ENCODE data around the gene PPP1R37. TPM values are rescaled to one million over a fixed set of nuclear protein-coding genes. Genes with fewer than 3 reads are reported as not detected.

Gene PPP1R37
- polyA plus RNA-seq, 3 donors: 0.10 to 11.8 (median 0.22) TPM

DNA sequence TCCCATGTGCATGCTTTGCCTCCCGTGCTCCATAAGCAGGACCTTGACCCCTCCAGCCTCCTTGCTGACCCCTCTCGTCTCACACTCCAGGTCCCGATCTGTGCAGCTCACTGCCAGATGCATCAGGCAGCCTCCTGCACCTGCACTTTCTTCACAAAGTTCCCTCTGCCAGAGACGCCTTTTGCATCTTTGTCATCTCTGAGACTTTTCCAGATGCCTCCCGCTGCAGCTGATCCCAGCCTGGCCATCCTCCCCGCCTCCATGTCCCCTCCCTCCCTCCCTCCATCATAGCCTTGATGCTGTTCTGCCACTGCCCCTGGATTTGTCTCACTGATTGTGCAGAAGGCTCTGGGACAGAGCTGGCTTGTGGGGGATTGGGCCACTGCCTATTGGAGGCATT, 29.9 kb downstream of the PPP1R37 start:
- H3K36me3 Mint-ChIP-seq: peaks cover 4 to 8% of the 10 kb centered on the region in 2 donors
- no peaks in the 10 kb centered on the region for H3K27me3 ChIP-seq (ENCODE audit: control insufficient read depth in 2 of 2, insufficient read depth in 2 of 2, low read length in 2 of 2)
- TF ChIP-seq, protein P1, sequence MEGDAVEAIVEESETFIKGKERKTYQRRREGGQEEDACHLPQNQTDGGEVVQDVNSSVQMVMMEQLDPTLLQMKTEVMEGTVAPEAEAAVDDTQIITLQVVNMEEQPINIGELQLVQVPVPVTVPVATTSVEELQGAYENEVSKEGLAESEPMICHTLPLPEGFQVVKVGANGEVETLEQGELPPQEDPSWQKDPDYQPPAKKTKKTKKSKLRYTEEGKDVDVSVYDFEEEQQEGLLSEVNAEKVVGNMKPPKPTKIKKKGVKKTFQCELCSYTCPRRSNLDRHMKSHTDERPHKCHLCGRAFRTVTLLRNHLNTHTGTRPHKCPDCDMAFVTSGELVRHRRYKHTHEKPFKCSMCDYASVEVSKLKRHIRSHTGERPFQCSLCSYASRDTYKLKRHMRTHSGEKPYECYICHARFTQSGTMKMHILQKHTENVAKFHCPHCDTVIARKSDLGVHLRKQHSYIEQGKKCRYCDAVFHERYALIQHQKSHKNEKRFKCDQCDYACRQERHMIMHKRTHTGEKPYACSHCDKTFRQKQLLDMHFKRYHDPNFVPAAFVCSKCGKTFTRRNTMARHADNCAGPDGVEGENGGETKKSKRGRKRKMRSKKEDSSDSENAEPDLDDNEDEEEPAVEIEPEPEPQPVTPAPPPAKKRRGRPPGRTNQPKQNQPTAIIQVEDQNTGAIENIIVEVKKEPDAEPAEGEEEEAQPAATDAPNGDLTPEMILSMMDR (IDR thresholded peaks at IDR 0.05): no peak
- no peak overlapping the region for H3K9ac ChIP-seq (ENCODE audit: insufficient read depth, low read length, poor library complexity, severe bottlenecking)
- H3K27ac Mint-ChIP-seq: peak overlapping the region in 1 of 7 donors; percentile 54
- peaks cover 64% of the 10 kb centered on the region for H3K79me2 ChIP-seq (ENCODE audit: insufficient read depth, low read length)
- intact Hi-C loops (cut with micrococcal nuclease): no loop called here
- H3K4me1 Mint-ChIP-seq: peaks cover 22% of the 10 kb centered on the region
- no peak for DNase-seq
- H3K27ac ChIP-seq (ENCODE audit: low read depth in 1 of 2, low read length in 2 of 2): no peak overlapping the region
- H3K4me1 ChIP-seq (ENCODE audit: control insufficient read depth in 1 of 2, insufficient read depth in 2 of 2, low read length in 2 of 2): peaks cover 0 to 4% of the 10 kb centered on the region in 2 donors
- no peak overlapping the region for H3K4me2 ChIP-seq (replicated peaks; ENCODE audit: extremely low read depth, low read length, poor library complexity, severe bottlenecking)
- no peak overlapping the region for H3K4me3 ChIP-seq (replicated peaks in 1 of 3; ENCODE audit: low read depth in 2 of 3, low read length in 3 of 3)
- H3K27me3 Mint-ChIP-seq (ENCODE audit: low read depth in 3 of 3): peaks cover 4 to 7% (median 7%) of the 10 kb centered on the region in 3 donors
- no peak overlapping the region for H3K4me3 Mint-ChIP-seq
- WGBS (ENCODE audit: insufficient coverage): 91% methylated on average over 3 of the region's 6 CpGs
- H3K36me3 ChIP-seq (replicated peaks in 1 of 2; ENCODE audit: control insufficient read depth in 1 of 2, insufficient read depth in 2 of 2, low read length in 2 of 2): no peaks in the 10 kb centered on the region
- H3K9me3 Mint-ChIP-seq: no peaks in the 10 kb centered on the region
- H2AFZ ChIP-seq (ENCODE audit: insufficient read depth, low read depth, low read length, poor library complexity, severe bottlenecking): no peak overlapping the region
- H4K20me1 ChIP-seq (ENCODE audit: insufficient read depth, low read length): peaks cover 74% of the 10 kb centered on the region
- no peaks in the 10 kb centered on the region for H3K9me3 ChIP-seq (replicated peaks in 1 of 2; ENCODE audit: control insufficient read depth in 1 of 2, insufficient read depth in 1 of 2, low read length in 2 of 2)

DNA sequence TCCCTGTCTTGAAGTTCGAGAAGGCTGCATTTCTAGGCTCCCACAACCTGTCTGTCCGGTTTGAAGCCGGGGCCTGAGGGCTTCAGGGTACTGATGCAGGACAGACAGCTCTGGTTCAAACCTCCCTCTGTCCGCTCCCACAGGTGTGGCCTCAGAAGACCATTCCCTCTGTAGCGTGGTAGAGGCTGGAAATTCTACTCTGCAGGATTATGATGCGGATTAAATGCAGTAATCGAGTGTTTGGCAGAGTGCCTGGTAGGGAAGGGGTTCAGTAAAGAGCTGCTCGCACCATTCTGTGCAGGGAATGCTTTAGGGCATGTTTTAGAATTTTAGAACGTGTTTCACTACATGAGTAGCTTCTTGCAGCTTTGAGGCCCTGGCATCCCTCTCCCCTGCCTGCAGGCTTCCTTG, 30.5 kb downstream of the PPP1R37 start:
- no peak overlapping the region for H2AFZ ChIP-seq (ENCODE audit: insufficient read depth, low read depth, low read length, poor library complexity, severe bottlenecking)
- Mint-ChIP-seq H3K4me3 (no peak overlapping the region), H3K27me3 (ENCODE audit: low read depth in 3 of 3) (peaks cover 0 to 7% (median 4%) of the 10 kb centered on the region in 3 donors), H3K36me3 (peaks cover 4 to 8% of the 10 kb centered on the region in 2 donors), H3K9me3 (no peaks in the 10 kb centered on the region), H3K4me1 (peaks cover 16% of the 10 kb centered on the region), H3K27ac (peak overlapping the region in 1 of 7 donors; percentile 79)
- no peak overlapping the region for H3K4me3 ChIP-seq (replicated peaks in 1 of 3; ENCODE audit: low read depth in 2 of 3, low read length in 3 of 3)
- H3K36me3 ChIP-seq (replicated peaks in 1 of 2; ENCODE audit: control insufficient read depth in 1 of 2, insufficient read depth in 2 of 2, low read length in 2 of 2): no peaks in the 10 kb centered on the region
- H3K4me2 ChIP-seq (replicated peaks; ENCODE audit: extremely low read depth, low read length, poor library complexity, severe bottlenecking): no peak overlapping the region
- WGBS (ENCODE audit: insufficient coverage): 99% methylated on average over 9 of the region's 9 CpGs
- H3K27ac ChIP-seq (ENCODE audit: low read depth in 1 of 2, low read length in 2 of 2): no peak overlapping the region
- H3K9ac ChIP-seq (ENCODE audit: insufficient read depth, low read length, poor library complexity, severe bottlenecking): no peak overlapping the region
- DNase-seq: no peak
- no peaks in the 10 kb centered on the region for H3K4me1 ChIP-seq (ENCODE audit: control insufficient read depth in 1 of 2, insufficient read depth in 2 of 2, low read length in 2 of 2)
- intact Hi-C loops (cut with micrococcal nuclease): no loop called here
- peaks cover 71% of the 10 kb centered on the region for H4K20me1 ChIP-seq (ENCODE audit: insufficient read depth, low read length)
- TF ChIP-seq, protein P1 (IDR thresholded peaks at IDR 0.05): no peak
- H3K27me3 ChIP-seq (ENCODE audit: control insufficient read depth in 2 of 2, insufficient read depth in 2 of 2, low read length in 2 of 2): no peaks in the 10 kb centered on the region
- no peaks in the 10 kb centered on the region for H3K9me3 ChIP-seq (replicated peaks in 1 of 2; ENCODE audit: control insufficient read depth in 1 of 2, insufficient read depth in 1 of 2, low read length in 2 of 2)
- peaks cover 60% of the 10 kb centered on the region for H3K79me2 ChIP-seq (ENCODE audit: insufficient read depth, low read length)
